GM18868 (cell line): ENCODE results near the gene SMTNL2.

Source experiments
- ATAC-seq: cut with Tn5 transposase; IDR thresholded peaks from one replicate; pipeline ENCODE4 v1.9.1; 2021; ENCODE audit warnings: mild to moderate bottlenecking, moderate library complexity; ENCODE audit not compliant: unreplicated experiment

Gene SMTNL2

DNA sequence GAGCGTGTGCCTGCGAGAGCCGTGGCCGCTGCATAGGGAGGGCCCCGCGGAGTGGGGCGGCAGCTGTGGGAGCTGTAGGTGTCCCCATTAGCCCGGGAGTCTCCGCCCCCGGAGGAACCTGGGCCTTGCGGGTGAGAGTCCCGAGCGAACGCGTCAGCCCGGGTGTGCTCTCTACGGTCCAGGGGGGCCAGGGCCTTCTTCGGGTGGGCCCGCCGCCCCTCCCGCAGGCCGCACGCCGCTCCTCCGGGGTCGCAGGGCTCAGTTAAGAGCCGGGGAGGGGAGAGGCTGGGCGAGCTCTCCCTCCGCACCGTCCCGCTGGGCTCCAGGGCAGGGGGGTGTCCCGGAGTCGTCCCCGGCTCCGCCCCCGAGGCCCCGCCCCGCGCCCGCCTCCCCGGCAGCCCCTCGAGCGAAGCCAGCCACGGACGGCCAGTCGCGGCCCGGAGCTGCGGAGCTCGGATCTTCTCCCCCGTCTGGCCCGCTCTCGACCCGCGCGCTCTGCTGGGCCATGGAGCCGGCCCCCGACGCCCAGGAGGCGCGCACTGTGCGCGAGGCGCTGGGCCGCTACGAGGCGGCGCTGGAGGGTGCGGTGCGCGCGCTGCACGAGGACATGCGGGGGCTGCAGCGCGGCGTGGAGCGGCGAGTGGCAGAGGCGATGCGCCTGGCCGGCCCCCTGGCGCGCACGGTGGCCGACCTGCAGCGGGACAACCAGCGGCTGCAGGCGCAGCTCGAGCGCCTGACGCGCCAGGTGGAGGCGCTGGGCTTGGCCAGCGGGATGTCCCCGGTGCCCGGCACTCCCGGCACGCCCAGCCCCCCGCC is at the start of gene SMTNL2:
Gene SMTNL2 (plus strand): TSS at position 429 of the 816 bp plus-strand sequence. CDS start 77 bp downstream, at position 506.
- no peak for ATAC-seq

DNA sequence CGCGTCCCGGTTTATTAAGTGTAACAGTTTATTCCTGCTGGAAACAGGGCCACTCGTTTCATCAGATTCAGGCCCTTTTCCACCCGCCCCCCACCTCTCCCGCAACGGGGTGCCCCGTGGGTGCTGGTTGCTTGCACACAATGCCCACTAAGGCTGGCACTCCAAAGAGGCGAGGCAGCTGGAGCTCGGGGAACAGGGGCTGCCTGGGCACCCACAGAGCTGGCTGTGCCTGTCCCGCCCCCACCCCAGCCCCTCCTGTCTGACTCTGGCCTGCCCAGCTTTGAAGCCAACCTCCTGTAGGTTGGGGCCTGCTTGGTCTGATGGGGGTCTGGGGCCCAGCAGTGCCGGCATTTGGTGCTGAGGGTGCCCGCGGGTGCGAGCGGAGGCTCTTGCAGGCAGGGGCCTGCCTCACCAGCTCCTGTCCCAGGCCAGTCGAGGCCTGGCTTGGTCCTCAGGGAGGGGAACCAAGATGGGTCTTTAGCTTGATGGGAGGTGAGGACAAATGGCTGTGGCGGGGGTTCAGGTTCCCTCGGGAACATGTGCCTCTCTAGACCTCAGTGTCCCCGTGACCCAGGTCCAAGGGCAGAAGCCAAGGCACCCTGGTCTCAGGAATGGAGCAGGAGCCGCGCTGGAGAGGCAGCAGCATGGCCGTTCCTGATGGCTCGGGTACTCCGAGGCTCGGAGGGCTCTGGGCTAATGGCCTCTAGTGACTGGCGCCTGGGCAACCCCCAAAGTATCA is 49.2 kb upstream of the SMTNL2 start:
- ATAC-seq: no peak

DNA sequence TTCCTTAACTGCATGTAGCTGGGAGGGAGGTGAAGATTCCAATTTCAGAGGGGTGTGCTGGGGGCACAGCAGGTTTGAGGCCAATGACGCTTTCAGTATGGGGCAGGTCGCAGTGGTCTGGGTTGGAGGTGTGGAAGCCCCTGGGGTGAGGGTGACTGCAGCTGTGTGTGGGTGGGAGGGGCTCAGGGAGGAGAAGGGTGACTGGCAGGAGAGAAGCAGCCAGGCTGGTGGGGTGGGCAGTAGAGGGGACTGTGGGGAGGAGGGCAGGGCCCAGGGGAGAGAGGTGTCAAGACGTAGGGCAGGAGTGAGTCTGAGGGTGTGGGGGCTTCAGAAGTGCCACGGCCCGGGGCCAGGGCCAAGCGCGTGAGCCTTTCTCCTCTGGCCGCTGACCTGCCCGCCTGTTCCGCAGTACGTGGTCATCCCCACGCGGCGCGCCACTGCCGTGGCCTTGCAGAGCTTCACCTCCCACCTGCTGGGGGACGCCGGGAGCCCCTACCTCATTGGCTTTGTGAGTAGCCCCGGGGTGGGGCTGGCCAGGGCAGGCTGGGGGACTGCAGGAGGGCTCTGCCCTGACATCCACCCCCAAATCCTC is 48.6 kb upstream of the SMTNL2 start:
- no peak for ATAC-seq

- no peak for ATAC-seq
These were observed 48.0 kb upstream of the SMTNL2 start for GRCh38 chr17:4536259-4536741.

- no peak for ATAC-seq
These were observed 47.5 kb upstream of the SMTNL2 start for GRCh38 chr17:4536742-4537411.

DNA sequence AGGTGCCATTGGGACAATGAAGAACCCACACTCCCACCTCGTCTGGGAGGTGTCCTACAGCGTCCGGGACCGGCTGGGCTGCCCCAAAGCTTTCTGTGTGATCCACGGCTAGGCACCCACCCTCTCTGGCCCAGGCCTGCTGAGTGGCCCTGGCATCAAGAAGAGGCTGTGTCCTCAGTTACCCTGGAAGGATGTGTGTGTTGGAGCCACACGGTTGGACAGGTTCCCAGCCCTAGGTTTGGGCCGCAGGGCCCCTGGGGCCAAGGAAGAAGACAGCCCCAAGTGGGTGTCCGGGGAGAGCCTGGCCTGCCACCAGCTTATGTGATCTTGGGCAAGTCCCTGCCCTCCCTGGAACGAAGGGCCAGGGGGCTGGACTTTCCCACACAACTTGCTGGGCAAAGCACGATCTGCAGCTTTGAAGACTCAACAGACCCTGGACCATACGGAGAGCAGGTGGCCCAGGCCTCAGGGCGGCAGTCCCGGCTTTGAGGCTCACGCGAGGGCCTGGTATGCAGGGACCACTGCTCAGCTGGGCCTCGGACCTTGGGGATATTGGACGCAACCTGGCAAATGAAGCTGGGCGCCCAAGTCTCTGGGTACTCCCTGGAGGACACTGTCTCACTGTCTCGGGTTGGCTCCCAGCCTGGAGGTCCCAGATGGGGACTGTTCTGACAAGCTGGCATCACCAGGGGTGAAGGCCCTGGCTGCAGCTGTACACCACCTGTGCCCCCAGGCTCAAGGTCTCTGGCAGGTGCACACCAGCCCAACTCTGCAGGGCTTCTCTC is 46.7 kb upstream of the SMTNL2 start:
- no peak for ATAC-seq

DNA sequence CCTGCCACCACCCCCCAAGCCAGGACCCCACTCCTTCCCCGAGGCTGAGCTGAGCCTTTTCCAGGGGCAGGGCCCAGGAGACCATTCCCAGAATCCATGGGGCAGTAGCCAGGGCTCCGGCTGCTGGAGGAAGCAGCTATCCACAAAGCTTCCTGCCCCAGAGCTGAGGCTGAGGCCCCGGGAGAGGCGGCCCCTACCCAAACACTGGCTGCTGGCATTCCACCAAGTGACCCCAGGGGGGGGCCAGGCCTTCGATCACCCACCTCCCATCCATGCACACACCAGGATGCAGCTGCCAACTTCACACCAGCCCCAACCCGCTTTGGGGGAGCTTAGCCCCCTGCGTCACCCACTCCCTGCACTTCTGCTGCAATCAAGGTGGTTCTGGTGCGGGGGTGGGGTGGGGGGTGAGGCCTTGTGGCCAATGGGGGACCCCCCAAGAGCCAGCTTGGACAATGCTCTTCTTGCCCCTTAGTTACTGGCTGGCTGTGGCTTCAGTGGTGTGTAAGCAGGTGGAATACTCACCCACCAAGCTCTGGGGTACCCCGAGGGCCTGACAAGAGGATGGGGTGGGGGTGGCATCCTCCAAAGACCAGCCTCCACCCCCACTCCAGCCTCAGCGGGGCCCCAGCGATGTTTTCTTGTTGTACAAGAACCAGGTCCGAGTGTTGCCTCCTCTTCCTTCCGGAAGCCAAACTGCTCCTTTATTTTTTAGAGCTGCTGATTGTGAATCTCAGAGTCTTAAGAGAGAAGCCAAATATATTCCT is 45.9 kb upstream of the SMTNL2 start:
- no peak for ATAC-seq

- ATAC-seq: no peak
These were observed 45.3 kb upstream of the SMTNL2 start for GRCh38 chr17:4539025-4539424.

DNA sequence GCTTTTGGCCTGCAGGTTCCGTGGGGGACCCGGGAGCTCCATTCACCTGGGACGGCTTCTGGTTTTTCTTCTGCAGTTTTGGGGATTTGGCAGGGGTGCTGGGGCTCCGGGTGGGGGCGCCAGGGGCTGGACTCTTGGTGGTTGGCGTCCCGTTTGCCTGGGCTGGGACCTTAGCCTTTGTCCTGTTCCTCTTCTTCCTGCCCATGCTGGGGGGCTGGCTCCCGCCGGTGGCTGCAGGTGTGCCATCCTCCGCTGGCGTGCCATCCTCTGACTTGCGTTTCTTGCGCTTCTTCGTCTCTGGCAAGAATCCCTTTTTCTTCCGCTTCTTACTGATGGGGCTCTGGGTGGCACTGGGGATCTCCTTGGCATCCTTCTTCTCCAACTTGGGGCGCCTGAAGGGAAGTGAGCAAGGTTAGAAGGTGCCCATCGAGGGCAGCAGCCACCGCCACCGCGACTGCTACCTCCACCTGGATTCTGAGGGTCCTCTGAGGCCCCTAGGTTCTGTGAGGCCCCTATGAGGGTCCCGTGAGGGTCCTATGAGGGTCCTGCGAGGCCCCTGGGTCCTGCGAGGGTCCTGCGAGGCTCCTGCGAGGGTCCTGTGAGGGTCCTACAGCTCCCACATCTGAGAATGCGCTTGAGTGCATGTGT is 44.6 kb upstream of the SMTNL2 start:
- ATAC-seq: no peak

GRCh38 chr17:4540224-4540651 is 44.1 kb upstream of the SMTNL2 start:
- no peak for ATAC-seq

- ATAC-seq: no peak
These were observed 43.5 kb upstream of the SMTNL2 start for GRCh38 chr17:4540687-4541327.

GRCh38 chr17:4541328-4542002 is 42.9 kb upstream of the SMTNL2 start:
- ATAC-seq: no peak

DNA sequence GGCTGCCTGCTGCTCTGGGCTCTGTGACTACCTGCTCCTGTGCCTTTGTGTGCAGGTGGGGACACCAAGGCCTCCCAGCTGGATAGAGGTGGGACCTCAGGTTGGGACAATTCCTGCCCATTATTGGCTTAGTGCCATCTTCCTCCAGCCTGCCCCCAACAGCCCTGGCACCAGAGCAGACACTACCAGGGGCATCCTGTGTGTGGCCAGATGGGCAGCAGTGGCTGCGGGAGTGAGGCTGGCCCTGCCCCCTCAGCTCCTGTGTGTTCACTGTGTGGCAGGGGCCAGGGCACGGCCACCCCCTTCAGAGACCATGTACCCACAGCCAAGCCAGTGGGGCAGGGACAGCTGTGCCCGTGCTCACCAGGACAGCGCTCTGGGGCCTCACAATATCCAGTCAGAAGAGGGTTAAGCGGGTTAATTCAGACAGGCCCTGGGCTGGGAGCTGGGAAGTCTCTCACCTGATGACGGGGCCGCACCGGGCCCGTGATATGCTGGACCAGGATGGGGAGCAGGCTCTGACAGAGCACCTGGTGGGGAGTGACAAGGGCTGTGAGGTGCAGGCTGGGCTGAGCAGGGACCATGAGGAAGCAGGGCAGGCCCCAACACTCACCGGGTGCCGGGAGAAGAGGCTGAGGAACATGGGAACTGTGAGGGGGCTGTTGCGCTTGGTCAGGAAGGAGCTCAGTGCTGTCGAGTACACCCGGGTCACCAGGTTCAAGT is 42.2 kb upstream of the SMTNL2 start:
- ATAC-seq: no peak

DNA sequence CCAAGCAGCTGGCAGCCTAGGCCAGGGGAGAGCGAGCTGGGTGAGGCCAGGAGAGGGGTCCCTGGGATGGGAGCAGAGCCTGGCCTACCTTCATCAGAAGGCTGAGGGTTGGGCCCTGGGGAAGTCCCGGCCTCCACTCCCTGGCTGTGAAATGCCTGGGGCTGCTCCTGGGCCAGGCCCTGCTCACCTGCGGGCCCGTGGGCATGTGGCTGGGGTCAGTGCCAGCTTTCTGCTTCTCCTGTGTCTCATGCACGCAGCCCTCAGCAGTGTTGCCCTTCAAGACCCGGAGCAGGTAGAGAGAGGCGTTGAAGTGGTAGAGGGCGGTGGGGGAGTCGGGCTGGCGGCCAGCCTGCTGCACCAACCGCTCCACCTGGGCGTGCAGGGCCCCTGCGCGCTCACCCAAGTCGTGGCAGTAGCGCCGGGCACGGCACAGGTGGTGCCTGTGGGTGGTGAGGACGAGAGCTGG is 41.6 kb upstream of the SMTNL2 start:
- no peak for ATAC-seq

- no peak for ATAC-seq
These were observed 40.7 kb upstream of the SMTNL2 start for GRCh38 chr17:4543557-4544026.

- no peak for ATAC-seq
These were observed 40.0 kb upstream of the SMTNL2 start for GRCh38 chr17:4544135-4544950.

DNA sequence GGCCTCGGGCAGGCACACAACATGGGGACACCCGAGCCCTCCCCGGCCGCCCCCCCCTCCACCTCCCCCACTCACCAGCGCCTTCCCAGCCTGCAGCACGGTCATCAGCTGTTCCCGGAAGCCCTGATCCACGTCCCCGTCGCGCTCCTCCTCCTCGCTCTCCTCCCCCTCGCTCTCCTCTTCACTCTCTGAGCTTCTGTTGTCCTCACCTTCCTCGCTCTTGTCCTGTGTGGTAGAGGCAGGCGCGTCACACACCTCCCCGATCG is 39.4 kb upstream of the SMTNL2 start:
- no peak for ATAC-seq
